Measurements from ENCODE around the gene ANKRD27. TPM values are rescaled to one million over a fixed set of nuclear protein-coding genes. Genes with fewer than 3 reads are reported as not detected.

Gene ANKRD27
- total RNA-seq, 1 experiment from 2014 or later: 48.1 TPM

GRCh38 chr19:32555786-32556185 lies 119.2 kb downstream of the ANKRD27 start (continued):
- TF ChIP-seq TCF7L2 (IDR thresholded peaks at IDR 0.05; ENCODE audit: borderline replicate concordance, extremely low read depth, insufficient read depth, insufficient read length) (no peak), EZH2 (IDR thresholded peaks at IDR 0.05) (no peak), SIN3A (IDR thresholded peaks at IDR 0.05; ENCODE audit: low read depth) (no peak), ATF3 (IDR thresholded peaks at IDR 0.05) (no peak), REST (IDR thresholded peaks at IDR 0.05; ENCODE audit: low read depth) (no peak)

GRCh38 chr19:32550666-32551065 lies 124.3 kb downstream of the ANKRD27 start:
- CTCF ChIA-PET: no interaction called here
- no peak overlapping the region for H2AFZ ChIP-seq (ENCODE audit: low read depth, low read length, poor library complexity, severe bottlenecking)
- H3K4me2 ChIP-seq (ENCODE audit: low read length): no peak overlapping the region
- intact Hi-C loops (cut with micrococcal nuclease): no loop called here
- ATAC-seq: no peak
- no peak overlapping the region for H3K4me3 ChIP-seq (replicated peaks in 1 of 2; ENCODE audit: low read depth in 1 of 2, low read length in 2 of 2)
- no peaks in the 10 kb centered on the region for H3K27me3 ChIP-seq (ENCODE audit: insufficient read depth, low read length)
- H3K4me1 ChIP-seq (ENCODE audit: control insufficient read depth in 1 of 2, insufficient read depth in 2 of 2, low read length in 2 of 2): no peaks in the 10 kb centered on the region
- H3K36me3 ChIP-seq (ENCODE audit: control insufficient read depth in 1 of 2, insufficient read depth in 2 of 2, low read length in 2 of 2): no peaks in the 10 kb centered on the region
- RAD21 ChIA-PET (ENCODE audit: low non-redundant PET in 1 of 2, low total read pairs in 2 of 2, uncharacterized antibody in 2 of 2, unreplicated experiment in 2 of 2): no interaction called here
- BruUV-seq (replicated peaks): no TSS peak
- POLR2A ChIA-PET: no interaction called here
- no peaks in the 10 kb centered on the region for H3K9me3 ChIP-seq (ENCODE audit: control insufficient read depth in 1 of 2, insufficient read depth in 1 of 2, low read depth in 1 of 2, low read length in 2 of 2)
- H3K79me2 ChIP-seq (ENCODE audit: insufficient read depth, low read length): no peaks in the 10 kb centered on the region
- H3K9me2 ChIP-seq (ENCODE audit: insufficient read depth): no peaks in the 10 kb centered on the region
- H4K20me1 ChIP-seq (ENCODE audit: insufficient read depth): no peaks in the 10 kb centered on the region
- TF ChIP-seq MAX (IDR thresholded peaks at IDR 0.05): no peak
- TF ChIP-seq REST (IDR thresholded peaks at IDR 0.05; ENCODE audit: low read depth): no peak
- TF ChIP-seq CTCF (IDR thresholded peaks at IDR 0.05 in 2 of 3, conservative IDR thresholded peaks at IDR 0.05 in 1 of 3; ENCODE audit: borderline replicate concordance in 1 of 3, insufficient read depth in 1 of 3, low read depth in 2 of 3, low read length in 2 of 3): no peak
- TF ChIP-seq CEBPB (IDR thresholded peaks at IDR 0.05; ENCODE audit: low read depth): no peak
- no peak for TF ChIP-seq ZBTB33 (IDR thresholded peaks at IDR 0.05; ENCODE audit: extremely low read depth, insufficient replicate concordance, low read length)
- DNase-seq (ENCODE audit: low read depth, low spot score): no peak
- H3K9ac ChIP-seq (ENCODE audit: low read length): no peak overlapping the region
- no peak overlapping the region for H3K27ac ChIP-seq (ENCODE audit: low read depth, low read length)
